Mucosa of stomach (tissue), 1 donor: Measurements from ENCODE around the gene DPYD.
"Not testable (repeated sequence)": the region's sequence is repeated elsewhere in the genome, so short reads cannot be mapped to it uniquely, and the experiment has no call there.

ENCODE experiments used
- H3K27me3 ChIP-seq: one replicate; pipeline ENCODE4 v1.7.0; 2013; ENCODE audit warnings: mild to moderate bottlenecking, low read length; ENCODE audit not compliant: control insufficient read depth, insufficient read depth
- H3K36me3 ChIP-seq: one replicate; pipeline ENCODE4 v1.7.0; 2013; ENCODE audit warnings: low read length; ENCODE audit not compliant: control insufficient read depth, insufficient read depth
- H3K4me1 ChIP-seq: one replicate; pipeline ENCODE4 v1.7.0; 2013; ENCODE audit warnings: mild to moderate bottlenecking, low read length; ENCODE audit not compliant: control insufficient read depth, insufficient read depth
- H3K4me3 ChIP-seq: one replicate; pipeline ENCODE4 v1.7.0; 2013; ENCODE audit warnings: low read length
- H3K9ac ChIP-seq: one replicate; pipeline ENCODE4 v1.7.0; 2013; ENCODE audit warnings: mild to moderate bottlenecking, low read length, moderate library complexity
- H3K9me3 ChIP-seq: one replicate; pipeline ENCODE4 v1.7.0; 2013; ENCODE audit warnings: mild to moderate bottlenecking, low read length, moderate library complexity; ENCODE audit not compliant: control insufficient read depth
- donor health status: Pancreatic carcinoma.

The DPYD gene

DNA sequence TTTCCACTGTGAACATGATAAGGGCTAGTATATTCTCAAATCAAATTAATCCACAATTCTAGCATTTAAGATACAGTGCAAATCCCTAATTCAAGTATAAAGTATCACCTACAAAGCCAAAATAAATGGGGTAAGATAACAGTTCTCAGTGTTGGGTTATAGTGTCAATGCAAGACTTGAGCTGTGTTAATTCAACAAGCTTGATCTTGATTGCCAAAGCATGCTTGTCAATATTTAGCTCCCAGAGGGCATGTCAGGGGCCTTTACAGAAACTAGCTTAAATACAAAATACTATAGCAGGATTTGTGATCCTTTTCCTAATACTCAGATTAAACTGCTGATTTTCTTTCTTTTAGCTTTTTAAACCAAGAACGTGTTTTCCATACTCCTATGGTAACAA is 658.0 kb downstream of the DPYD start:
- Histone ChIP-seq H3K9ac (no peak overlapping the region), H3K36me3 (no peaks in the 10 kb centered on the region), H3K27me3 (no peaks in the 10 kb centered on the region), H3K9me3 (no peaks in the 10 kb centered on the region), H3K4me1 (no peaks in the 10 kb centered on the region), H3K4me3 (no peak overlapping the region)

DNA sequence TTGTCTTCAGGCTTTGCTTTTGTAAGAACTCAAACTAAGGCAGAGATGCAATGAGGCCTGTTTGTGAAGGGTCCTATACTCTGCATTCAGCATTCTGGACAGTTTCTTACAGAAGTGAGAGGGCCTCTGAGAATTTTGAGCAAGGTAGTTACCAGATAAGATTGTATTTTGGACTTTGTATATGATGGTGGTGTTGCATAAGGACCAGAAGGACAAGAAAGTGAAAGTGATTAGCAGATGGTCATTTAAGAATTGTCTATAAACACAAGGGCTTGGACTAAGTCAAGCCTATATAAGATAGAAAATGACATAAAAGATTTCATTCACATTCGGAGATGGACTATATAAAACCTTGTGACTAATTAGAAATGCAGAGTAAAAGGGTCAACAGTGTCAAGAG is 662.2 kb downstream of the DPYD start:
- no peak overlapping the region for H3K9ac ChIP-seq

GRCh38 chr1:97254731-97255463 is 665.9 kb downstream of the DPYD start:
- Histone ChIP-seq H3K36me3 (no peaks in the 10 kb centered on the region), H3K4me1 (no peaks in the 10 kb centered on the region), H3K4me3 (no peak overlapping the region), H3K9ac (no peak overlapping the region), H3K9me3 (no peaks in the 10 kb centered on the region), H3K27me3 (no peaks in the 10 kb centered on the region)

More for the DNA sequence above, 662.2 kb downstream of the DPYD start:
- Histone ChIP-seq H3K9me3 (no peaks in the 10 kb centered on the region), H3K4me3 (no peak overlapping the region), H3K27me3 (no peaks in the 10 kb centered on the region), H3K36me3 (no peaks in the 10 kb centered on the region), H3K4me1 (no peaks in the 10 kb centered on the region)

DNA sequence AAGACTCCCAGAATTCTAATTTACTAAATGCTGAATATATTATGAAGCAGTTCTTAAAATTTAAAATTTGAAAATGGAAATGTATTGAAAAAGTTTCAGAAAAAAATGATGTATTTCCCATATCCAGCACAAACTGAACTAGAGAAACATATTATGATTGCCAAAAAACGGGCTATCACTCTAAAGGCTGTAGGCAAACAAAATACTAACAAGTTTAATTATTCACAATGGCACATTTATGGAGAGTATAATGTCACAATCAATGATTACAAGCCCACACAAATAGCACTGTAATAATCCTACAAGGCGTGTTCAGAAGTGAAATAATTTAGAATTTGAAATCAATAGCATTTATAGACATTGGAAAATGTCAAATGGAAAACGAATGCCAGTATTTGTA is 667.9 kb downstream of the DPYD start:
- H3K9me3 ChIP-seq, result no peaks in the 10 kb centered on the region
- no peaks in the 10 kb centered on the region for H3K4me1 ChIP-seq
- no peaks in the 10 kb centered on the region for H3K27me3 ChIP-seq
- H3K4me3 ChIP-seq, result no peak overlapping the region
- H3K9ac ChIP-seq, result no peak overlapping the region
- H3K36me3 ChIP-seq, result no peaks in the 10 kb centered on the region

DNA sequence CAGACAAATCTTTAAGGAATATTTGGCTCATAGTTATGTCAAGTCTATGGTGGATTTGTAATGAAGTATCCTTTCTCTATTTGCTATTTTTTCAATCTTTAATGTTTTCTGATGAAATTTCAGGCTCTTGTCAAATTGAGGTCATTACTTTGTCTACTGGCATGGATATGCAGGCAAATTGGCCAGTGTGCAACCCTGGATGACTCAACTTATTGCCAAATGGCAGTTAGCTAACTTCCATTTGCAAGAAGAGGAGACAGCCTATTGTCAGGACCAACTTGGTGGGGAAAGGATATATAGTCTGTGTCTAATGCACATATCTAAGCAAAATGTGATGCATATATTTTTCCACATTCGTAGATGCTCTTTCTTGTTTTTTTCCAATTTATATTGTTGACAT is 668.8 kb downstream of the DPYD start:
- H3K9ac ChIP-seq, result no peak overlapping the region
- H3K4me3 ChIP-seq, result no peak overlapping the region
- no peaks in the 10 kb centered on the region for H3K27me3 ChIP-seq
- H3K36me3 ChIP-seq, result no peaks in the 10 kb centered on the region
- H3K4me1 ChIP-seq, result no peaks in the 10 kb centered on the region
- H3K9me3 ChIP-seq, result no peaks in the 10 kb centered on the region

DNA sequence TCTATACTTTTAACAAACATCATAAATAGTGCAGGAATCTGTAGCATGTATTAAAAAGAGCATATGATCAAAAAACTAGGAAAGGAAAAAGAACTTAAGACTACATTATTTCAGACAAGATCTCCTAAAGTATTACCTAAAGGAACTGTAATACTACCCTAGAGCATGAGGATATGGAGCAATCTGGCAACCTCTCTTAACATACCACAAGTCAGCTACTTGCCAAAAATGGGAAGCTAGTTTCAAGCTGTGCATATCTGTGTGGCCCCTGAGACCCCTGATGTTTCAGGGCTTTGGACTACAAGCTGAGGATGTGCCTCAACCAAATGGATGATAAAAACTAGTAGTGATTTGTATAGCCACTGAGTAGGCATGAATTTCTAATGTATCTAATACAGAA is 673.6 kb downstream of the DPYD start:
- Histone ChIP-seq H3K9ac (no peak overlapping the region), H3K27me3 (no peaks in the 10 kb centered on the region), H3K4me3 (no peak overlapping the region), H3K36me3 (no peaks in the 10 kb centered on the region), H3K9me3 (no peaks in the 10 kb centered on the region), H3K4me1 (no peaks in the 10 kb centered on the region)

- no peak overlapping the region for H3K4me3 ChIP-seq
- no peak overlapping the region for H3K9ac ChIP-seq
Observed at GRCh38 chr1:97245682-97246081, 675.2 kb downstream of the DPYD start.

GRCh38 chr1:97245026-97245425 is 675.8 kb downstream of the DPYD start:
- Histone ChIP-seq H3K9me3 (no peaks in the 10 kb centered on the region), H3K4me1 (no peaks in the 10 kb centered on the region), H3K27me3 (no peaks in the 10 kb centered on the region), H3K4me3 (no peak overlapping the region), H3K36me3 (no peaks in the 10 kb centered on the region), H3K9ac (no peak overlapping the region)

More at GRCh38 chr1:97245682-97246081, 675.2 kb downstream of the DPYD start:
- no peaks in the 10 kb centered on the region for H3K36me3 ChIP-seq
- H3K4me1 ChIP-seq, result no peaks in the 10 kb centered on the region
- no peaks in the 10 kb centered on the region for H3K9me3 ChIP-seq
- no peaks in the 10 kb centered on the region for H3K27me3 ChIP-seq

DNA sequence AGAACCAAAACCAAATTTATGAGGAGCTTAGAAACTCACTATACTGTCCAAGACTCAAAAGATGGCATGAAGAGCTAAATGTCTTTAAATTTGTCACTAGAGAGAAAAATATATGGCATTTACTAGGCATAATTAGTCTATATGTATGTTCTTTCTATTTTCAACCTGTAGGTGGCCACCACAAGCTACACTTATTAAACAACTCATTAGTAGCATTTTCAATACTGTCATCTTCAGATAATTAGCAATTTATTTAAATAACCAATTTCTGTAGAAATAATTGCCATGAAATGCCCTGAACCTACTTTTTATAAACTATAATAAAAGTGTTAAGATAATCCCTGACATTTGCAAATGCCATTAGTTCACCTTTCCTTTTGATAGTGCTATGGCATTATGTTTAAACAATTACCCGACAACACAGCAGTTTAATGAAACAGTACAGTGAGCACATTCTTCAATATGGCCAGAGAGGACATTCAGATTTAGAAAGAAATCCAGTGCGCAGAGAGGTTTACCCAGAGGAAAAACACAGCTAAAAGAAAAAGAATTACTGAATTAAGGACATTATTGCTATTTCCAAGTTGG is 676.8 kb downstream of the DPYD start:
- Histone ChIP-seq H3K4me3 (no peak overlapping the region), H3K9ac (no peak overlapping the region), H3K36me3 (no peaks in the 10 kb centered on the region), H3K27me3 (no peaks in the 10 kb centered on the region), H3K9me3 (no peaks in the 10 kb centered on the region), H3K4me1 (no peaks in the 10 kb centered on the region)

- Histone ChIP-seq H3K9ac (no peak overlapping the region), H3K4me1 (no peaks in the 10 kb centered on the region), H3K36me3 (no peaks in the 10 kb centered on the region), H3K4me3 (no peak overlapping the region), H3K27me3 (no peaks in the 10 kb centered on the region), H3K9me3 (no peaks in the 10 kb centered on the region)
Observed at GRCh38 chr1:97238816-97239215, 682.0 kb downstream of the DPYD start.

- not testable (repeated sequence) for H3K27me3 ChIP-seq, H3K9ac ChIP-seq, H3K4me3 ChIP-seq, H3K9me3 ChIP-seq, H3K4me1 ChIP-seq, H3K36me3 ChIP-seq
Observed at GRCh38 chr1:97231354-97231753, 689.5 kb downstream of the DPYD start.

- H3K36me3 ChIP-seq, result no peaks in the 10 kb centered on the region
- no peaks in the 10 kb centered on the region for H3K27me3 ChIP-seq
- H3K4me3 ChIP-seq, result no peak overlapping the region
- no peaks in the 10 kb centered on the region for H3K9me3 ChIP-seq
- H3K9ac ChIP-seq, result no peak overlapping the region
- H3K4me1 ChIP-seq, result no peaks in the 10 kb centered on the region
Observed at GRCh38 chr1:97212671-97213070, 708.2 kb downstream of the DPYD start.
